GM12878 (cell line): ENCODE data around the gene CASS4.

ENCODE experiments used
- CHD1 ChIP-seq: IDR thresholded peaks from 2 replicates; pipeline ENCODE4 v1.6.1; 2012; ENCODE audit warnings: low read depth, low read length, improper control_type of control experiment
- CREB1 ChIP-seq: IDR thresholded peaks from 2 replicates; pipeline ENCODE4 v1.6.1; 2012; ENCODE audit warnings: low read depth, mild to moderate bottlenecking, inconsistent platforms
- ESRRA ChIP-seq: IDR thresholded peaks from 2 replicates; pipeline ENCODE4 v1.6.1; 2012; ENCODE audit warnings: mild to moderate bottlenecking, low read length, improper control_type of control experiment
- EZH2 ChIP-seq: IDR thresholded peaks from 2 replicates; pipeline ENCODE4 v1.6.1; 2012; ENCODE audit warnings: low read depth, mild to moderate bottlenecking, control low read depth, inconsistent platforms, low read length, borderline replicate concordance; ENCODE audit not compliant: control insufficient read depth
- IKZF1 ChIP-seq: fragments of 450-650 bp; conservative IDR thresholded peaks from 2 replicates; pipeline ENCODE4 v1.6.1; 2017; ENCODE audit warnings: antibody characterized with exemption, mild to moderate bottlenecking
- POLR2A ChIP-seq: IDR thresholded peaks from 2 replicates; pipeline ENCODE4 v1.6.1; 2011; ENCODE audit warnings: low read depth, mild to moderate bottlenecking, low read length
- TCF12 ChIP-seq: IDR thresholded peaks from 2 replicates; pipeline ENCODE4 v1.6.1; 2011; ENCODE audit warnings: low read depth, mild to moderate bottlenecking, low read length
- TCF3 ChIP-seq: IDR thresholded peaks from 2 replicates; pipeline ENCODE4 v1.6.1; 2012; ENCODE audit warnings: low read depth, mild to moderate bottlenecking, low read length, borderline replicate concordance; ENCODE audit not compliant: insufficient read depth
- TF ChIP-seq, protein P1 (sequence below): IDR thresholded peaks from 2 replicates; pipeline ENCODE4 v1.6.1; 2011; ENCODE audit warnings: low read depth, mild to moderate bottlenecking, low read length, moderate library complexity, borderline replicate concordance; ENCODE audit errors: extremely low read depth
- TF ChIP-seq, protein P2 (sequence below), 3 experiments: IDR thresholded peaks in 2 of 3; conservative IDR thresholded peaks in 1 of 3; 2 replicates each; pipeline ENCODE4 v1.5.1; 2011; ENCODE audit warnings: low read depth in 3 of 3, low read length in 3 of 3, mild to moderate bottlenecking in 3 of 3, control low read depth in 2 of 3, moderate library complexity in 2 of 3, inconsistent platforms in 1 of 3, mixed read lengths in 1 of 3; ENCODE audit not compliant: control insufficient read depth in 2 of 3, insufficient read depth in 1 of 3; ENCODE audit errors: extremely low read depth in 1 of 3

GRCh38 chr20:56504373-56505005, 92.4 kb downstream of the CASS4 start:
- TF ChIP-seq ESRRA = no peak
- TF ChIP-seq, protein P1, sequence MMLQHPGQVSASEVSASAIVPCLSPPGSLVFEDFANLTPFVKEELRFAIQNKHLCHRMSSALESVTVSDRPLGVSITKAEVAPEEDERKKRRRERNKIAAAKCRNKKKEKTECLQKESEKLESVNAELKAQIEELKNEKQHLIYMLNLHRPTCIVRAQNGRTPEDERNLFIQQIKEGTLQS = no peak
- no peak for TF ChIP-seq POLR2A
- TF ChIP-seq, protein P2, sequence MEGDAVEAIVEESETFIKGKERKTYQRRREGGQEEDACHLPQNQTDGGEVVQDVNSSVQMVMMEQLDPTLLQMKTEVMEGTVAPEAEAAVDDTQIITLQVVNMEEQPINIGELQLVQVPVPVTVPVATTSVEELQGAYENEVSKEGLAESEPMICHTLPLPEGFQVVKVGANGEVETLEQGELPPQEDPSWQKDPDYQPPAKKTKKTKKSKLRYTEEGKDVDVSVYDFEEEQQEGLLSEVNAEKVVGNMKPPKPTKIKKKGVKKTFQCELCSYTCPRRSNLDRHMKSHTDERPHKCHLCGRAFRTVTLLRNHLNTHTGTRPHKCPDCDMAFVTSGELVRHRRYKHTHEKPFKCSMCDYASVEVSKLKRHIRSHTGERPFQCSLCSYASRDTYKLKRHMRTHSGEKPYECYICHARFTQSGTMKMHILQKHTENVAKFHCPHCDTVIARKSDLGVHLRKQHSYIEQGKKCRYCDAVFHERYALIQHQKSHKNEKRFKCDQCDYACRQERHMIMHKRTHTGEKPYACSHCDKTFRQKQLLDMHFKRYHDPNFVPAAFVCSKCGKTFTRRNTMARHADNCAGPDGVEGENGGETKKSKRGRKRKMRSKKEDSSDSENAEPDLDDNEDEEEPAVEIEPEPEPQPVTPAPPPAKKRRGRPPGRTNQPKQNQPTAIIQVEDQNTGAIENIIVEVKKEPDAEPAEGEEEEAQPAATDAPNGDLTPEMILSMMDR (IDR thresholded peaks at IDR 0.05 in 2 of 3, conservative IDR thresholded peaks at IDR 0.05 in 1 of 3; ENCODE audit: control insufficient read depth in 2 of 3, extremely low read depth in 1 of 3, insufficient read depth in 1 of 3, low read depth in 3 of 3, low read length in 3 of 3) = peak; percentile 25 to 53 (median 52); a peak in 4 of 6 replicates
- TF ChIP-seq CREB1 = no peak
- no peak for TF ChIP-seq CHD1
- TF ChIP-seq EZH2 = no peak
- no peak for TF ChIP-seq IKZF1
- TF ChIP-seq TCF12 = no peak
- TF ChIP-seq TCF3 = no peak
